ENCODE measurements around the gene ITGA3.

The ITGA3 gene

DNA sequence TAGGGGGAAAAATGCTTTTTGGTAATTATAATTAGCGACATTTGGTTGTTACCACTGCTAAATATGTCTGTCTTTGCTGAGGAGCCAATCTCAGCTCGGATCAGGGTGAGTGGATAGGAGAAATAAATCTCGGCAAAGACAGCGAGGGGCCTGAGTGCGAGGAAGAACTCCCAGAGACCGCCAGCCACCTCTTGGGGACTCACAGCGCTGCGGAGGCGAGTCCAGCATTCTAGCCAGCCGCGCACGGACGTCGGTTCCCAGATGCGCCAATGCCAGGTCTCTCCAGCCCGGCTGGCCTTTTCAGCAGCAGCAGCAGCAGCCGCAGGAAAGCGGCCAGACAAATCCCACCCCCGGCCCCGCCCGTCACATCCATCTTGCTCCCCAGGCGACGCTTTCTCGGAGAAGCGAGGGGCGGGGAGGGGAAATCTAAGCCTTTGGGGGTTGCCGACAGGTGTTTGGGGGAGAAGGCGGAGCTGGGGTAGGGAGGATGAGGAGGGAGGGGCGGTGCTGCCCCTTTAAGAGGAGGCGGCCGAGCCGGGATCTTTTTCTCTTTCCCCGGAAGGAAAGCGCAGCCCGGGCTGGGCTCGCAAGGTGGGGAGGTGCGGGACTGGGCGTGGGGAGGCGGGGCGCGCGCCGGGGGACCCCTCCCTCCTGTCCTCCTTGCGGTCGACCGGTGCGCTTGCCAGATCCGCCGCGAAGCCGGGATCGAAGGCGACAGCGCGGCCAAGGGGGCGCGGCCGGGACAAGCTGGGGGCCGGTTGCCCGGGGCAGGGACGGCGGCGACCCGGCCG is at the start of gene ITGA3:
Gene ITGA3 (plus strand): TSS at position 685 of the 791 bp plus-strand sequence. CDS start 330 bp downstream, outside the sequence.
- DNase-seq (ENCODE audit: low spot score), result peak; percentile 63

DNA sequence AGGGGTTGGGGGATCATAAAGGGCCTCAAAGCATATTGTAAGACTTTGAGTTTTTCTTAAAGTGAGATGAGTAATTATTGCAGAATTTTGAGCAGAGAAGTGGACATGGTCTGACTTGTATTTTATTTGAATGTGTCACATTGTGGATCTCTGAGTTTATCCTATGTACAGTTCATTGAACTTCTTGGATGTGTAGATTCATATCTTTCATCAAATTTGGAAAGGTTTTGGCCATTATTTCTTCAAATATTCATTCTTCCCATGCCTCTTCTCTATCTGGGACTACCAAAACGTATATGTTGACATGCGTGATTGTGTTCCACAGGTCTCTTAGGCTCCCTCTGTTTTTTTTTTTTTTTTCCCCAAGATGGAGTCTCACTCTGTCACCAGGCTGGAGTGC is 46.6 kb upstream of the ITGA3 start:
- DNase-seq (ENCODE audit: low spot score), result no peak

DNA sequence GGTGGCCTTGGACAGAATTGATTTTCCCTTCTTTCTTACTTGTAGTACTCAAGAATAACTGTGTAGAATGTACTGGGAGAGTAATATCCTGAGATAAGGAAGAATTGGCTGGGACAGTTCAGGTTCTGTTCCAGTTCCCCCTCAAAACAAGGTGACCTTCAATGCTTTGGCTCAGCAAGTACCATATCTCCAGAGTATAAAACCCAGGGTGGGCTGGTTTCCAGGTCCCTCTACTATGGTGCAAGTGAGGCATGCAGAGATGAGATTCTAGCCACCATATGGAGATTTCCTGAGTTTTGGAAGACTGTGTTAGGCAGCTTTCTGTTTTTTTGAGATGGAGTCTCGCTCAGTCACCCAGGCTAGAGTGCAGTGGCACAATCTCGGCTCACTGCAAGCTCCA is 42.8 kb upstream of the ITGA3 start:
- no peak for DNase-seq (ENCODE audit: low spot score)

DNA sequence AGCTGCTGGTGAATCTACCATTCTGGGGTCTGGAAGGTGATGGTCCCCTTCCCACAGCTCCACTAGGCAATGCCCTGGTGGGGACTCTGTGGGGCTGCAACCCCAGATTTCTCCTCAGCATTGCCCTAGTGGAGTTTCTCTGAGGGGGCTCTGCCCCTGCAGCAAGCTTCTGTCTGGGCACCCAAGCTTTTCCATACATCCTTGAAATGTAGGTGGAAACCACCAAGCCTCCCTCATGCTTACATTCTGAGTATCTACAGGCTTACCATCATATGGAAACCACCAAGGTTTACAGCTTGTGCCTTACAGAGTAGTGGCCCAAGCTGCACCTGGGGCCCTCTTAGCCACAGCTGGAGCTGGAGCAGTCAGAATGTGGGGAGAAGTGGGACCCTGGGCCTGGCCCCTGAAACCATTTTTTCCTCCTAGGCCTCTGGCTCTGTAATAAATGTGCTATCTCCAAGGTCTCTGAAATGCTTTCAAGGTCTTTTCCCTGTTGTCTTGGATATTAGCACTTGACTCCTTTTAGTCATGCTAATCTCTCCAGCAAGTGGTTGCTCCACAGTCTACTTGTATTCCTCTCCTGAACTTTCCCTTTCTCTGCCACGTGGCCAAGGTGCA is 41.3 kb upstream of the ITGA3 start:
- DNase-seq (ENCODE audit: low spot score), result no peak

DNA sequence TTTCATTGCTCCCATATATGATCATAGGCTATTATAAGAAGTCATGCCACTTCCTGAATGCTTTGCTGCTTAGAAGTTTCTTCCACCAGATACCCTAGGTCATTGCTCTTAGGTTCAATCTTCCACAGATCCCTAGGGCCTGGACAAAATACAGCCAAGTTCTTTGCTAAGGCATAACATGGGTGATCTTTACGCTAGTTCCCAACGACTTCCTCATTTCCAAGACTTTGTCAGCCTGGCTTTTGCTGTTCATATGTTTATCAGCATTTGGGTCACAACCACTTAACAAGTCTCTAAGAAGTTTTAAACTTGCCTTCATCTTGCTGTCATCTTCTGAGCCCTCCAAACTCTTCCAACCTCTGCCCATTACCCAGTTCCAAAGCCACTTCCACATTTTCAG is 40.8 kb upstream of the ITGA3 start:
- no peak for DNase-seq (ENCODE audit: low spot score)

DNA sequence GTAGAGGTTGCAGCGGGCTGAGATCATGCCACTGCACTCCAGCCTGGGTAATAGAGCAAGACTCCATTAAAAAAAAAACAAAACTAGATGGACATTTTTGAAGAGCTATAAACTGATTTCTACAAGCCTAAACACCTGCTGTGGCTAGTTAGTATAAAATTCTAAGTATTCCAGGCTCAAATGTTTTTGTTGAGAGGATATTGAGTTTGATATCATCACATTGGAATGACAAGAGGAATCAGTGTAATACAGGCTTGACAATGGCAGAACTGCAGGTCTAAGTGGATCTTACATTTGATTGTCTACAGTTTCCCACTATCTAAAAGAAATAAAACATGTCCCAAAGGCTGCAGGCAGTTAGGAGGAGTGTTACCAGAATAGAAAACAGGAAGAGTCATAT is 37.0 kb upstream of the ITGA3 start:
- DNase-seq (ENCODE audit: low spot score), result no peak

DNA sequence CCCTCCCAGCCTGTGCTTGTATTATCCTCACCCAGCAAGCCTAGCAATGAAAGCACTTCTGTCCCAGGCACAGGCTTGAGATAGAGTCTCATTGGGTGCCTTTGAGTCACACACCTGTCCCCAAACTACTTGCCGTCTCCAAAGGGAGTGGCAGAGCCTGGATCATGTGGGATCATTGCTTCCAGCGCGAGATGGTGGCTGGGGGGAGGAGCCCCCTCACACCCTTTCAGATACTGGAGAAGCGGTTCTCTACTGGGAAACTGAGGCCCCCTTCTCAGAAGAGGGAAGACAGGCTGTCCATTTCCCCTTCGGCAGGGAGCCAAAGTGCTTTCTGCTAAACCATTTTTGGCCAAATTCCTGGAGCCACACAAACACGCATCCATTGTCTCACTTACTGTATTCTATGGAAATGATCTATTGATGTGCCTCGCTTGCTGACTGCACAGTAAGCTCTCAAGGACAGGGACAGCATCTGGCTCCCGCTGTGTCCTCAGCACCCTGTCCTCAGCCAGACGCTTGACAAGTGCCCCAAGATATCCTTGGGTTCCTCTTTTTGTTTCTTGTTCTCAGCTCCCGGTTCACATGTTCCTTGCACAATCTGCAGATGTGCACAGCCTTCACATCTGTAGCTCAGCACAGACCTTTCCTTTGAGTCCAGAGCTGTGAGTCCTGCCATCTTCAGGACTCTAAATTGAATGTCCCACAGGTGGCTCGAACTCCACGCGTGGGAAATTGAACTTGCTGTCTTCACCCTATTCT is 34.9 kb upstream of the ITGA3 start:
- no peak for DNase-seq (ENCODE audit: low spot score)

DNA sequence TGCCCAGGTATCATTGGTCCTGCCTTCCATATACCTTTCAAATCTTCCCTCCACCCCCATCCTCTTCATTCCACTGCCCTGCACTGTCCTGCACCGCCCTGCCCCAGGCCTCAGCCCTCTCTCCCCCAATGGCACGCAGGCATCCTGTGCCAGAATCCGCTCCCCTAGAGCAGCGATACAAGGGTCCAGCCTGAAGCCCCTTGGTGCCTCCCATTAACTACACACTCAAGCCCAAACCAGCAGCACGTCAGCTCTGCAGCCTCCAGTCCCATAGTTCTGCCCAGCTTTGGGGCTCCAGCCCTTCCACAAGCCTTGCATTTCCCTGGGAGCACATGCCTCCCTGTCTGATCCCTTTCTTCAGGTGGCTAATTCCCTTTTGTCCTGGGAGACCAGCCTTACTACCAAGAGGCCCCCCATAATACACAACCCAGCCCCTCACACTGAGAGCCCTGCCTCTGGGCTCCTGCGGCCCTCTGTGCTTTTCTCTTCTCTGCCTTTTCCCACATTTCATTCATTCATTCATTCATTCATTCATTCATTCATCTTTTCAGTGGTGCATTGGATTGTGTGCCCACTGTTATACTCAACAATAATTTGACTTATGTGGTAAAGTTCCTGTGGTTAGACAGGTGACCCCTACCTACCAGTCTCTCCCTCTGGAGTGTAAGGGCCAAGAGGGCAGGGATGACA is 34.1 kb upstream of the ITGA3 start:
- DNase-seq (ENCODE audit: low spot score), result no peak

DNA sequence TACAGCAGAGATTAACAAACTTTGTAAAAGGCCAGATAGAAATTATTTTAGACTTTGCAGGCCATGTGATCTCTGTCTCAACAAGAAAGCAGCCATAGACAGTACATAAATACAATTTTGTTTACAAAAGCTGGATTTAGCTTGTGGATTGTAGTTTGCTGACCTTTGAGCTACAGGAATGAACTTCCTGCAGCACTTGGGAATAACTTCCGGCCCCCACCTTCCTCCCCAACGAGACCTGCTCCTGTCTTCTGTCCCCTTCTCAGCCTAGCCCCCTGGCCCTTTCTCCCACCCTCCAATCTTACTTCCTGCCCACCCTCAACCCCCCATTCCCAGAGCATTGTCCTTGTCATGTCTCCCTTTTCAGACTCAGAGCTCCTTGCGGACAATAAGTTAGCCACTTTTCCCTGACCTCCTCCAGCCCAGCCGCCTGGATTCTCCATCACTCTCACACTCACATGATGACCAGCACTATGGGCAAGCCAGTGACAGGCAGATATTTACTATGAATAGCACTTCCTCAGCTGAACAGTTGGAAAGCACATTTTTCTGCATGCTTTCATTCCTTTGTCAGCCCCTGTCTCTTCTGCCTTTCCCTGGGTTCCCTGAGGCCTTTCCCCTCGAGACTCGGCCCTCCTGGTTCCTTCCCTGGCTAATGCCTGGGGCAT is 33.3 kb upstream of the ITGA3 start:
- DNase-seq (ENCODE audit: low spot score), result no peak

DNA sequence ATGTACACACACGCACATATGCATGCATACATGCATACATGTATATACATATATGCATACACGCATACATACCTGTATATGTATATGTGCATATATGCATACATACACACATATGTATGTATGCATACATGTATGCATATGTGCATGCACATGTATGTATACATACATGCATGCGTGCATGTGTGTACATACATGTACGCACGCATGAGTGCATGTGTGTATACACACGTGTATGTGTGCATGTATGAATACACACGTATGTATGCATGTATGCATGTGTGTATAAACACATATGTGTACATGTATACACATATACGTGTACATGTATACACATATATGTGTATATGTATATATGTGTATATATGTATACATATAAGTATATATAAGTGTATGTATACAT is 32.4 kb upstream of the ITGA3 start:
- no peak for DNase-seq (ENCODE audit: low spot score)

DNA sequence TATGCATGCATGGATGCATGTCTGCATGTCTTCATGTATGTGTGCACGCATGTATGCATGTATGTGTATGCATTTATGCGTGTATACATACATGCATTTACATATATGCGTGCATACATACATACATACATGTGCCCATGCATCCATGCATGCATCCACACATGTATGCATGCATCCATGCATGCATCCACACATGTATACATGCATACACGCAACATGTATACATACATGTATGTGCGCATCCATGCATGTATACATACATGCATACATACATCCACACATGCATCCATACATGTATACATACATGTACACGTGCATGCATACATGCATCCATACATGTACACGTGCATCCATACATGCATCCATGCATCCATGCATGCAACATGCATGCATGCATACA is 31.1 kb upstream of the ITGA3 start:
- DNase-seq (ENCODE audit: low spot score), result no peak

DNA sequence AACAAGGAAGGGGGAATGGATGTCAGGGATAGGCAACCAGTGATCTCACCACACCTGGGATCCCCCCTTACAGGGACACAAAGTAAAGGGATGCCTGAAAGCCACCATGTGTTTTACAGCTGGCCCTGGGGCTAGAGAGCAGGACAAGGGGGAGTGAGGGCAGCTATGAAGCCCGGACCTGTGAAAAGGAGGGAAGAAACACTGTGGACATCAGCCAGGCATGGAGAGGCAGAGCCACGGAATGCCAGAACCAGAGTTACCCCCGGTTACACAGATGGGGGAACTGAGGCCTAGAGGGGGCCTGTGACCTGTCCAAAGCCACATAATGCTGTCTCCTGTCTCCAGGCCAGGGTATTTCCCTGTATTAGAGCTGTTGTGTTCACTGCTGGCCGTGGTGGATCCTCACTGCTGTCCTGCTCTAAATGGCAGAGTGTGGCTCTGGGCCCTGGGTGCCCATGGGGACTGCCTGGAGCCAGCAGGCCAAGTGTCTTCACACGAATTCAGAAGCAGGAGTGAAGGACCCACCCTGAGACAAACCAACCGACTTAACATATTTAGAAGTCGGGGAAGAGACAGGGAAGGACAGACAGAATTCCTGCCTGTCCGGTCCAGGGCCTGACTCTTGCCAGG is 29.7 kb upstream of the ITGA3 start:
- no peak for DNase-seq (ENCODE audit: low spot score)

DNA sequence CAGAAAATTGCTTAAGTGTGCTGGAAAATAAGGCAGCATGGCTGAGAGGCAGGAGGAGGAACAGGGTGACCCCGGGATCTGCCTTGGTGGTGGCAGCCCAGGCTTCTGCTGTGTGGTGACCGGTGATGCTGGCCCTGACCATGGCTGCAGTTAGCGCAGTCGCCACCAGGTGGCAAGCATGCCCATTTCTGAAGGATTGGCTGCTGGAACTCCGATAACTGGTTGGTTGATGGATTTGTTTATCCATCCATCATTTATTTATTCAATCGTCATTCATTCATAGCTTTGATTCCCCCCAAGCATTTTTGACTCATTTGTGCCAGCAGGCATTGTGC is 29.1 kb upstream of the ITGA3 start:
- peak; percentile 79 for DNase-seq (ENCODE audit: low spot score)

DNA sequence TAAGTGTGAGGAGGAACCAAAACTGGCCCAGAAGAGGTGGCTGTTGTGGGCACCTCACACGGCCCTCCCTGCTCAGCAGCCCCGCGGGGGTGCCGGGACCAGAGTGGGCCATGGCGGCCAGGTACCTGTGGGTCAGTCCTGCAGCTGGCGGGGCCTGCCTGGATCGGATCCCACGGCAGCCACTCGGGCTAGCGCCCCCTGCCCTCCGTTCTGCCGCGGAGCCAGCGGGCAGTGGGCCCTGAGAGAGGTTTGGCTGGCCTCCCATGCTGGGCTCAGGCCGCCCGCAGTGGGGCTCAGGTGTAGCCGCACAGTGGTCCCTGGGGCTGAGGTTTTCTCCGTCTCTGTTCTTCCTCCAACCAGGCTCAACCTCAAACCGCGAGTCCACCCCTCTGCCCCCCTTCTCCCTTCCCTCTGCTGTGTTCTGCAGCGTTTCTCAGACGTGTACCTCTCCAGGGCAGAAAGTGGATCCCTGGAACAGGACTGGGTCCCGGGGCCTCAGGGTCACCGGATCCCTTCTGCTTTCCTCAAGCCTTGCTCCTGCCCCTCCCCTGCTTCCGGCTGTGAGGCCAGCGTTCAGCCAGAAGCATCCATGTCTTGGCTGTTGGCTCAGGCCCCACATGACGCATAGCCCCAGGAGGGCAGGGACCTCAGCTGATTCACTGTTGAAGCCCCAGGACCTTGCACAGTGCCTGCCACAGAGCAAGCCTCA is 28.6 kb upstream of the ITGA3 start:
- DNase-seq (ENCODE audit: low spot score), result no peak

DNA sequence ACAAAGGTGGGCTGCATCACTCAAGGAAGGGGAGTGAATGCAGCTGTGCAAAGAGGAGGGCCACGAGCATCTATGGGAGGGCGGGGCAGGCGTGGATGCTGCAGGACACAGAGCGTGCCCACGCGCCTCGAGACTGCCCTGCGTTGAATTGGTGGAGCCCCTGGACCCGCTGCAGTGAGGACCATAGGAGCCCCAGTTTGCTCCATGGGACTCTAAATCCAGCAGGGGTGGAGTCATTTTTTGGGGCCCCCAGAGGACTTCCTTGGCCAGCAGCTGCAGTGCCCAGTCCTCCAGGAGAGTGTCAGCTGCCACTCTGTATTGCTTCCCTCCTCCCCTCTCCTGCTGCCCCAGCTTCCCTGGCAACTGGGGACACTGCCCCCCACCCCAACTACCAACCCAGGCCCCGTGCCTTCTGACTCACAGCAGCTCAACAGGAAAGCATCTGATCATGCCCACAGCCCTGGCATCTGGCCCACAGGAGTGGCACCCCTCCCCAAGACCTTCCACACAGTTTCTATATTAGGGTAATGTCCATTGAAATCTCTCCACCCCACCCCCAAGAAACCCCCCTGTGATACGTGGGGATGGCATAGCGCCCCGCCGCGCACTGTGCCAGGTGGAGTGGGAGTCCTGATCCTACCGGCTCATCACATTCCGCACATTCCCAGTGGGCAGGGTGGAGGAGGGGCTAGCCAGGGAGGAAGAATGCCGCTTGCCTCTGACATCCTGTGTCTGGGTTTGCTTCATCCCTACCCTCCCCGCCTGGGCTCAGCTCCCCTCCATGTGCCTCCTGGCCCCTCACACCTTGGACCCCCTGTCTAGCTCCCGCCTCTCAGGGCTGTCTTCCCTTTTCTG is 27.8 kb upstream of the ITGA3 start:
- no peak for DNase-seq (ENCODE audit: low spot score)

DNA sequence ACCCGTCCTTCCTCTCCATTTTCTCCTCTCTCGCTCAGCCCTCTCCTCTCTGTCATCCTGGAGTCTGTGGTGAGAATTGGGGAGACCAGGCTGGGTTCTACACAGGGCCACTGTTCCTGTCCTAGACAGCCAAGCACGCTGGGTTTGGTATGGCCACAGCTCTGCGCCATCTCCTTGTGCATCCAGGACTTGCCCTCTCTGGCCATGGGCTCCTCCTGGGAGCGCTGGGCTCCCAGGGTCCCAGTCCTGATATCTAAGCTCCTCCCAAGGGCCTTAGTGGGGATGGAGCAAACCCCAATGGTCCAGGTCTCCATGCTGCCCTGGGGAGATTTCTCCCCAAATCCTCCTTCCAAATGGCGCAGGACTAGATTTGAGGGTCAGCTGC is 27.2 kb upstream of the ITGA3 start:
- DNase-seq (ENCODE audit: low spot score), result no peak

DNA sequence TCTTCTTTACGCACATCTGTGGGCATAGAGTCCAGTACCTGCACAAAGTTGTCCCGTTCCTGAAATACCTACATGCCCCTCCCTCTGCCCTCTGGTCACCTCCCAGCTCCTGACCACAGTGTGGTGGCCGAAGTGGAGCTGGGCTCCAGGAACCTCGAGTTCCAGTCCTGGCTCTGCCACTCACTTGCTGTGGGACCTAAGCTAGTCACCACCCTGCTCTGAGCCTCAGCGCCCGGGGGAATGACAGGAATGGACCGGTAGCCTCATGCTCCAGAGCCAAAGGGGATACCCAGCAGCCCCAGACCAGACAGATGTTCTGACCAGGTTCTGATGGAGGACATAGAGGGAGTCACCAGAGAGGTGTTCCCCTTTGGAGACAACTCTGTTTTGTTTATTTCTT is 26.7 kb upstream of the ITGA3 start:
- no peak for DNase-seq (ENCODE audit: low spot score)

DNA sequence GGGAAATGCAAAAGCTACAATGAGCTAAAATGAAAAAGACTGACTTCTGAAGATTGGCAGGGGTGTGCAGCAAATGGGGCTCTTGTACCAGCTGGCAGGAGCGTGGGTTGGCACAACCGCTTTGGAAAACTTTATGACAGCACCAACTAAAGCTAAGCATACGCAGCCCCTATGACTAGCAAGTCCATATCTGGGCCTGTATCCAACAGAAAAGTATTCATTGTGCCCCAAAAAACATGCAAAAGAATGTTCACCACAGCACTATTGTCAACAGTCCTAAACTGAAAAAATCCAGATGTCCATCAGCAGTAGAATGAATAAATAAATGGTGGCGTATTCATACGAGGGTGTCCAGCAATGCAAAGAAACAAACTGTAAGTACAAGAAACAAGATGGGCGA is 22.6 kb upstream of the ITGA3 start:
- DNase-seq (ENCODE audit: low spot score), result no peak

DNA sequence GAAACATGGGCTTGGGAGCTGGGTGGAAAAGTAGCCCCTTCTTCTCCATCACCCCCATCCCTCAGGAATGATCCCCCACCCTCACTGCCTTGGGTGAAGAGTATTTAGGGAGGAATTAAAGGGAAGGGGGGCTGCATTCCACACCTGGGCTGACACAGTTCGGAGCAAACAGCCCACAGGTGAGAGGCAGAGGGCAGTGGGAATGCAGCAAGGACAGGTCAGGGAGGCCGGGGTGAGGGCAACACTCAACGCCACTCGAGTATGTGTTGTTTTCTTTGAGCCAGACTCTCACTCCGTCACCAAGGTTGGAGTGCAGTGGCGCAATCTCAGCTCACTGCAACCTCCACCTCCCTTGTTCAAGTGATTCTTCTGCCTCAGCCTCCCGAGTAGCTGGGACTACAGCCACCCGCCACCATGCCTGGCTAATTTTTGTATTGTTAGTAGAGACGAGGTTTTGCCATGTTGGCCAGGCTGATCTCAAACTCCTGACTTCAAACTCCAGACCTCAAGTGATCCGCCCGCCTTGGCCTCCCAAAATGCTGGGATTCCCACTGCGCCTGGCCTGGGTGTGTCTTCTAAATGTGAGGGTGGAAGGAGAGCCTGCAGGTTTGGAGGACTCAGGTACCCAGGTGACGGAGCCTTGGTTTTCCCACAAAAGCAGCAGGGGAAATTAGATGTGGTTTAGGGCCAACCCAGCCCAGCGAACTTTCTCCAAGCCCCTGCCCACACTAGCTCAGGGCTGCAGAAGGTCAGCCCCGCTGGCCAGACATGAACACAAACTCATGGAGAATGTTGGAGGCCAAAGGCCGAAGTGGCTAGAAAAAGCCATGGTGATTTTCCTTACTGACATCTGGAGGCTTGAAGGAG is 21.2 kb upstream of the ITGA3 start:
- no peak for DNase-seq (ENCODE audit: low spot score)
